SU-DHL-6 (cell line): Measurements from ENCODE around the gene LRTM2.

Experiments used
- CTCF ChIP-seq: fragments of 200-600 bp; sonication (generic); IDR thresholded peaks from one replicate; pipeline ENCODE4 v1.5.1; 2017; ENCODE audit warnings: antibody characterized with exemption, mild to moderate bottlenecking, low read length, moderate library complexity; ENCODE audit not compliant: insufficient read depth, poor library complexity, severe bottlenecking
- EZH2phosphoT487 ChIP-seq: fragments of 200-600 bp; sonication (generic), shearing (Covaris generic); conservative IDR thresholded peaks from 2 replicates; pipeline ENCODE4 v1.6.1; 2018; ENCODE audit warnings: mild to moderate bottlenecking, antibody characterized with exemption, low read length, moderate library complexity, mixed read lengths

- no peak for TF ChIP-seq CTCF
- TF ChIP-seq EZH2phosphoT487 = no peak
Measured at GRCh38 chr12:1838205-1838993, 18.0 kb downstream of the LRTM2 start.
